ENCODE data around the gene RPL21.
"Not testable (repeated sequence)": the region's sequence is repeated elsewhere in the genome, so short reads cannot be mapped to it uniquely, and the experiment has no call there.

DNA sequence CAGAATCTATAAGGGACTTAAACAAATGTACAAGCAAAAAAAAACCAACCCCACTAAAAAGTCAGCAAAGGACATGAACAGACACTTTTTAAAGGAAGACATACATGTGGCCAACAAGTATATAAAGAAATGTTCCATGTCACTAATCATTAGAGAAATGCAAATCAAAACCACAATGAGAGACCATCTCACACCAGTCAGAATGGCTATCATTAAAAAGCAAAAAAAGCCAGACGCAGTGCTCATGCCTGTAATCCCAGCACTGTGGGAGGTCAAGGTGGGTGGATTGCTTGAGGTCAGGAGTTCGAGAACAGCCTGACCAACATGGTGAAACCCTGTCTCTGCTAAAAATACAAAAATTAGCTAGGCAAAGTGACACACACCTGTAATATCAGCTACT, 29.3 kb upstream of the RPL21 start:
- TF ChIP-seq, protein P1, sequence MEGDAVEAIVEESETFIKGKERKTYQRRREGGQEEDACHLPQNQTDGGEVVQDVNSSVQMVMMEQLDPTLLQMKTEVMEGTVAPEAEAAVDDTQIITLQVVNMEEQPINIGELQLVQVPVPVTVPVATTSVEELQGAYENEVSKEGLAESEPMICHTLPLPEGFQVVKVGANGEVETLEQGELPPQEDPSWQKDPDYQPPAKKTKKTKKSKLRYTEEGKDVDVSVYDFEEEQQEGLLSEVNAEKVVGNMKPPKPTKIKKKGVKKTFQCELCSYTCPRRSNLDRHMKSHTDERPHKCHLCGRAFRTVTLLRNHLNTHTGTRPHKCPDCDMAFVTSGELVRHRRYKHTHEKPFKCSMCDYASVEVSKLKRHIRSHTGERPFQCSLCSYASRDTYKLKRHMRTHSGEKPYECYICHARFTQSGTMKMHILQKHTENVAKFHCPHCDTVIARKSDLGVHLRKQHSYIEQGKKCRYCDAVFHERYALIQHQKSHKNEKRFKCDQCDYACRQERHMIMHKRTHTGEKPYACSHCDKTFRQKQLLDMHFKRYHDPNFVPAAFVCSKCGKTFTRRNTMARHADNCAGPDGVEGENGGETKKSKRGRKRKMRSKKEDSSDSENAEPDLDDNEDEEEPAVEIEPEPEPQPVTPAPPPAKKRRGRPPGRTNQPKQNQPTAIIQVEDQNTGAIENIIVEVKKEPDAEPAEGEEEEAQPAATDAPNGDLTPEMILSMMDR (conservative IDR thresholded peaks at IDR 0.05; ENCODE audit: low read length), result not testable (repeated sequence)
- not testable (repeated sequence) for TF ChIP-seq EZH2phosphoT487 (IDR thresholded peaks at IDR 0.05; ENCODE audit: borderline replicate concordance, low read depth, low read length)

Data from OCI-LY7 (cell line).